Sigmoid colon (tissue), 7 donors: ENCODE results near the gene KRTAP10-3. TPM values are rescaled to one million over a fixed set of nuclear protein-coding genes. Genes with fewer than 3 reads are reported as not detected.

Experiments used
- DNase-seq: peaks from one replicate; pipeline ENCODE4 v3.0.0-alpha.2; 2019
- H3K27ac ChIP-seq, 4 donors: fragments of 200-600 bp; sonication (generic); one replicate each; pipeline ENCODE4 v1.5.1; 2016 to 2019; ENCODE audit warnings: mild to moderate bottlenecking in 1 of 4
- H3K27me3 ChIP-seq, 3 donors: fragments of 200-600 bp; sonication (generic); one replicate each; pipeline ENCODE4 v1.5.1; 2019; ENCODE audit warnings: mild to moderate bottlenecking in 1 of 3
- H3K36me3 ChIP-seq, 4 donors: fragments of 200-600 bp; sonication (generic); one replicate each; pipeline ENCODE4 v1.5.1; 2016 to 2019
- H3K4me1 ChIP-seq, 4 donors: fragments of 200-600 bp; sonication (generic); one replicate each; pipeline ENCODE4 v1.5.1; 2017 to 2019
- H3K4me3 ChIP-seq, 4 donors: fragments of 200-600 bp; sonication (generic); one replicate each; pipeline ENCODE4 v1.5.1; 2017 to 2019; ENCODE audit warnings: mild to moderate bottlenecking in 2 of 4, moderate library complexity in 1 of 4
- H3K9me3 ChIP-seq, 4 donors: fragments of 200-600 bp in 3 of 4; sonication (generic) in 3 of 4; one replicate each; pipeline versions ENCODE4 v1.5.1 to v1.6.1; 2013 to 2019
- CTCF ChIP-seq, 4 experiments: fragments of 450-650 bp in 3 of 4; fragments of 200-600 bp in 1 of 4; IDR thresholded peaks; one replicate each; pipeline ENCODE4 v1.5.1; 2016 to 2019; ENCODE audit warnings: antibody characterized with exemption in 4 of 4, mild to moderate bottlenecking in 3 of 4, moderate library complexity in 2 of 4
- EP300 ChIP-seq, 4 donors: sonication (generic); formaldehyde crosslinking; IDR thresholded peaks; one replicate each; pipeline ENCODE4 v1.6.1; 2017; ENCODE audit warnings: antibody characterized with exemption in 4 of 4
- POLR2A ChIP-seq, 2 donors: fragments of 450-650 bp; IDR thresholded peaks; one replicate each; pipeline ENCODE4 v1.6.1; 2016; ENCODE audit warnings: antibody characterized with exemption in 2 of 2, mild to moderate bottlenecking in 2 of 2, moderate library complexity in 2 of 2
- POLR2AphosphoS5 ChIP-seq, 4 donors: sonication (generic); formaldehyde crosslinking; IDR thresholded peaks; one replicate each; pipeline ENCODE4 v1.6.1; 2017; ENCODE audit warnings: antibody characterized with exemption in 4 of 4
- WGBS, 2 donors: extraction: QIAGEN DNeasy Blood & Tissue Kit; methylation state at CpG; one replicate each; pipeline ENCODE4 v1.1.7; 2013; 5-methylcytosine and 5-hydroxymethylcytosine counted together
- intact Hi-C: fragments of 100-400 bp; cut with DNase I; formaldehyde crosslinking; loops from one replicate; pipeline ENCODE4 v1.15.1; 2023
- polyA plus RNA-seq, 3 donors: library from polyadenylated mRNA; stranded (reverse); fragments of 200-250 nt; gene quantifications; one replicate each; pipeline ENCODE4 v1.2.3, GENCODE V29; 2013
- total RNA-seq, 4 donors: library from RNA; depleted of rRNA; stranded (reverse); fragments of >200 nt; gene quantifications; one replicate each; pipeline ENCODE4 v1.1.0, GENCODE V29; 2016
- donor health status: healthy with polysubstance abuse.
- donor health status: Bipolar disorder and iron deficiency.
- donor health status: healthy.

KRTAP10-3 gene
- total and polyA plus RNA-seq, 7 donors = 0.66 TPM; not detected in 6

- H3K27me3 ChIP-seq = peaks cover 0 to 16% (median 0%) of the 10 kb centered on the region in 3 donors
- intact Hi-C loops = no loop called here
- H3K4me1 ChIP-seq = no peaks in the 10 kb centered on the region
- H3K4me3 ChIP-seq = no peak overlapping the region
- peak; percentile 49 for DNase-seq
- WGBS, 2 donors = 78 to 84% methylated on average over 18 of the region's 18 CpGs
- no peak overlapping the region for H3K27ac ChIP-seq
- TF ChIP-seq POLR2AphosphoS5 (IDR thresholded peaks at IDR 0.05) (no peak), EP300 (IDR thresholded peaks at IDR 0.05) (no peak), POLR2A (IDR thresholded peaks at IDR 0.05) (no peak), CTCF (IDR thresholded peaks at IDR 0.05) (no peak)
- H3K36me3 ChIP-seq = no peaks in the 10 kb centered on the region
- H3K9me3 ChIP-seq = no peaks in the 10 kb centered on the region
These were observed 30.5 kb downstream of the KRTAP10-3 start for GRCh38 chr21:44527983-44528633.

- Histone ChIP-seq H3K36me3 (no peaks in the 10 kb centered on the region), H3K9me3 (no peaks in the 10 kb centered on the region), H3K27ac (no peak overlapping the region), H3K27me3 (peaks cover 0 to 10% (median 0%) of the 10 kb centered on the region in 3 donors), H3K4me3 (no peak overlapping the region), H3K4me1 (no peaks in the 10 kb centered on the region)
- intact Hi-C loops = no loop called here
- WGBS, 2 donors = 87 to 89% methylated on average over 37 of the region's 37 CpGs
- DNase-seq = peak; percentile 32
- TF ChIP-seq EP300 (IDR thresholded peaks at IDR 0.05) (no peak), POLR2A (IDR thresholded peaks at IDR 0.05) (no peak), POLR2AphosphoS5 (IDR thresholded peaks at IDR 0.05) (no peak), CTCF (IDR thresholded peaks at IDR 0.05) (no peak)
These were observed 31.2 kb downstream of the KRTAP10-3 start for GRCh38 chr21:44527156-44527982.

GRCh38 chr21:44526096-44526997 lies 32.2 kb downstream of the KRTAP10-3 start:
- H3K27ac ChIP-seq = no peak overlapping the region
- H3K4me1 ChIP-seq = no peaks in the 10 kb centered on the region
- TF ChIP-seq EP300 (IDR thresholded peaks at IDR 0.05) = no peak
- TF ChIP-seq CTCF (IDR thresholded peaks at IDR 0.05) = no peak
- TF ChIP-seq POLR2AphosphoS5 (IDR thresholded peaks at IDR 0.05) = no peak
- TF ChIP-seq POLR2A (IDR thresholded peaks at IDR 0.05) = no peak
- WGBS, 2 donors = 81 to 86% methylated on average over 12 of the region's 12 CpGs
- H3K27me3 ChIP-seq = peaks cover 0 to 5% (median 0%) of the 10 kb centered on the region in 3 donors
- no peak overlapping the region for H3K4me3 ChIP-seq
- intact Hi-C loops = no loop called here
- peak; percentile 54 for DNase-seq
- H3K36me3 ChIP-seq = no peaks in the 10 kb centered on the region
- no peaks in the 10 kb centered on the region for H3K9me3 ChIP-seq

- intact Hi-C loops = no loop called here
- 86 to 89% methylated on average over 20 of the region's 20 CpGs for WGBS, 2 donors
These were observed 33.1 kb downstream of the KRTAP10-3 start for GRCh38 chr21:44525391-44526095.

More at GRCh38 chr21:44525391-44526095, 33.1 kb downstream of the KRTAP10-3 start:
- Histone ChIP-seq H3K4me1 (no peaks in the 10 kb centered on the region), H3K36me3 (no peaks in the 10 kb centered on the region), H3K27me3 (peaks cover 0 to under 1% (median 0%) of the 10 kb centered on the region in 3 donors), H3K4me3 (no peak overlapping the region), H3K9me3 (no peaks in the 10 kb centered on the region), H3K27ac (no peak overlapping the region)
- DNase-seq = peak; percentile 63
- TF ChIP-seq CTCF (IDR thresholded peaks at IDR 0.05) (no peak), POLR2A (IDR thresholded peaks at IDR 0.05) (no peak), EP300 (IDR thresholded peaks at IDR 0.05) (no peak), POLR2AphosphoS5 (IDR thresholded peaks at IDR 0.05) (no peak)
